ENCODE data around the gene STRN. TPM values are rescaled to one million over a fixed set of nuclear protein-coding genes. Genes with fewer than 3 reads are reported as not detected.
A peak's percentile ranks its signal among the peaks of the same experiment; 100 is the strongest.
"Not testable (repeated sequence)": the region's sequence is repeated elsewhere in the genome, so short reads cannot be mapped to it uniquely, and the experiment has no call there.

Gene STRN
- total RNA-seq, 1 experiment from 2014 or later = 26.1 TPM

- DNase-seq (ENCODE audit: low spot score) = no peak
Measured at GRCh38 chr2:36963106-36963505, 3.2 kb downstream of the STRN start.

DNA sequence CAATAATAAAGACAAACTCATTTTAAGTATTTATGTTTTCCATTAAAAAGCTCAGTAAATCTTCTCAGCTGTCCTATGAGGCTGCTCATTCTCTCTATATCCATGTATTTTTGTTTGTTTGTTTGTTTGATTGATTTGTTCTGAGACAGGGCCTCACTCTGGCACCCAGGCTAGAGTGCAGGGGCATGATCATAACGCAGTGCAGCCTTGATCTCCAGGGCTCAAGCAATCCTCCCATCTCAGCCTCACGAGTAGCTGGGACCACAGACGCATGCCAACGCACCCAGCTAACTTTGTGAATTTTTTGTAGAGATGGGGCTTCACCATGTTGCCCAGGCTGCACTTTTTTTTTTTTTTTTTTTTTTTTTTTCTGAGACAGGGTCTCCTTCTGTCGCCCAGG lies 5.6 kb downstream of the STRN start:
- no peak for DNase-seq (ENCODE audit: low spot score)

- DNase-seq (ENCODE audit: low spot score) = no peak
Measured at GRCh38 chr2:36960005-36960675, 6.2 kb downstream of the STRN start.

DNA sequence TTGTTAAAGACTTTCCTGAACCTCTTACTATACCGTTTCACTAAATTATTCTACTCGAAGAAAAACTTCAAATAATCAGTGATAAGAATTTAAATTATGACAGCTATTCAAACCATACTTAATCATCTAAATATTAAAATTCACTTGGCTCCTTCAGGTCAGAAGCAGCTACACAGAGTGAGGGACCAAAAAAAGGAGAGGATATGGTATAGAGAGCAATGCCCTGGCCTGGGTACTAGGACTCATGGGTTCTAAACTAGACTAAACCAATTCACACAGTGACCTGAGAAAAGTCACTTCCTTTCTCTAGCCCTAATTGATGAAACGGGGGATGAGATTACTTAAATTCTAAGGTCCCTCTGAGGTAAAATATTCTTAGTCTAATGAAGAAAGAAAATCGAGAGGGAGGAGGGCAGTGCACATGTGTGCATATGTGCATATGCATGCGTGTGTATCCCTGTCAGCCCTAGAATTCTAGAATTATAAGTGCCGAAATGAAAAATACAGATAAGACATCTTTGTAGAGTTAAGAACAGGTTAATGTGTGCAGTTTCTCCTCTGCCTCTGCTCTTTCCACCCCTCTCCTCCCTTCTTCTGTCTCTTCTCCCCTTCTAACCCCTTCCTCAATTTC lies 11.2 kb downstream of the STRN start:
- DNase-seq (ENCODE audit: low spot score) = no peak

- DNase-seq (ENCODE audit: low spot score) = no peak
Measured at GRCh38 chr2:36952748-36953197, 13.6 kb downstream of the STRN start.

- peak; percentile 32 for DNase-seq (ENCODE audit: low spot score)
Measured at GRCh38 chr2:36951574-36951973, 14.8 kb downstream of the STRN start.

- no peak for DNase-seq (ENCODE audit: low spot score)
Measured at GRCh38 chr2:36951027-36951518, 15.3 kb downstream of the STRN start.

DNA sequence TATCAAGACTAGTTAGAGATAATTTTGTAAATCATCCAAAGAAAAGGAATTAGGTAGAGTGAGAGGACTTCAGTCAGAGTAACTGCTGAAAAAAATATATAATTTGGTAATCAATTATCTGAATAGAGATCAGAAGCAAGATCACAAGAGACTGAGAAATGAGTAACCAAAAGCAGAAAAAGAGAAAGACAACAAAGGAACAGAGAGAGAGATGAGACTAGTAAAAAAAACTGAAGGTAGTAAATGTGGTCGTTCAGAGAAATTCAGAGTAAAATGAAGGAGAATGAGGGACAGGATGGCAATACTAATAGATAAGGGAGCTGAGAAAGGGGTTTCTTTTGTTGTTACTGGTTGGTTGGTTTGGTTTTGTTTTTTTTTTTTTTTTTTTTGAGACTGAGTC lies 16.5 kb downstream of the STRN start:
- no peak for DNase-seq (ENCODE audit: low spot score)

DNA sequence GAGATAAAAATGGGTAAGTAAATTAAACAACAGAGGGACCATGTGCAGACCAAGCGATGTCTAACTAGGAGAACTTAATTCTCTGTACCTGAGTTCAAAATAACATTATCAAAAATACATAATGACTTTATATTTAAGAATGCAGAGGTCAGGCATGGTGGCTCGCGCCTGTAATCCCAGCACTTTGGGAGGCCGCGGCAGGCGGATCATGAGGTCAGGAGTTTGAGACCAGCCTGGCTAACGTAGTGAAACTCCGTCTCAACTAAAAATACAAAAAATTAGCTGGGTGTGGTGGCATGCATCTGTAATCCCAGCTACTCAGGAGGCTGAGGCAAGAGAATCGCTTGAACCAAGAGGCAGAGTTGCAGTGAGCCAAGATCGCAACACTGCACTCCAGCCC lies 21.1 kb downstream of the STRN start:
- DNase-seq (ENCODE audit: low spot score) = not testable (repeated sequence)

- DNase-seq (ENCODE audit: low spot score) = no peak
Measured at GRCh38 chr2:36941867-36942266, 24.5 kb downstream of the STRN start.

DNA sequence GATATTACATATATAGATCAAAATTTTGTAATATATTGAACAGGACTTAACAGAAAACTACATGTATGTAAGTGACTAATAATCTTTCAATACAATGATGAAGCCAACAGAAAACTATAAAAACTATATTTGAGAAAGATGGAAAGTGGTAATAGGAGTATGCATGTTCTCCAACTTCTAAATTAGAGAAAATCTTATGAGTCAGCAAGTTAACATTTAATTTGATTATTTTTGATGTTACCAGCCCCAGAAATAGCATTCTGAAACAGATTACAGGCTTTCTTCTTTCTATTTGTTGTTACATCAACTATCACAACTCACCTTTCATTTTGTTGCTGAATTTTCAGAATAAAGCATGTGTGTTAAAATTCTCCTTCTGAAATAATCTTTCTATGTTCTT lies 29.8 kb downstream of the STRN start:
- not testable (repeated sequence) for DNase-seq (ENCODE audit: low spot score)

GRCh38 chr2:36931688-36932087 lies 34.6 kb downstream of the STRN start:
- not testable (repeated sequence) for DNase-seq (ENCODE audit: low spot score)

GRCh38 chr2:36930787-36931410 lies 35.4 kb downstream of the STRN start:
- DNase-seq (ENCODE audit: low spot score) = peak; percentile 70

GRCh38 chr2:36926175-36927132 lies 39.9 kb downstream of the STRN start:
- DNase-seq (ENCODE audit: low spot score) = not testable (repeated sequence)

DNA sequence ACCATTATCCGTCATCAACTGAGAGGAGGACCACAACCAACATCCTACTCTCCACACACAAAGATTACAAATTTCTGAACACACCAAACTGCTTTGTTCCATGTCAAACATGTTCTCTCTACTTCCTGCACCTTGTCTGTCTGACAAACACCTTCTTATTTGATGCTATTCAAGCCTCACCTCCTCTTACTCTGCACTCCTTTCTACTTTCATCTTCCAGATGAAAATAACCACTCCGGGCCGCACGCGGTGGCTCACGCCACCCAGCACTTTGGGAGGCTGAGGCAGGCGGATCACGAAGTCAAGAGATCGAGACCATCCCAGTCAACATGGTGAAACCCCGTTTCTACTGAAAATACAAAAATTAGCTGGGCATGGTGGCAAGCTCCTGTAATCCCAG lies 43.7 kb downstream of the STRN start:
- not testable (repeated sequence) for DNase-seq (ENCODE audit: low spot score)

DNA sequence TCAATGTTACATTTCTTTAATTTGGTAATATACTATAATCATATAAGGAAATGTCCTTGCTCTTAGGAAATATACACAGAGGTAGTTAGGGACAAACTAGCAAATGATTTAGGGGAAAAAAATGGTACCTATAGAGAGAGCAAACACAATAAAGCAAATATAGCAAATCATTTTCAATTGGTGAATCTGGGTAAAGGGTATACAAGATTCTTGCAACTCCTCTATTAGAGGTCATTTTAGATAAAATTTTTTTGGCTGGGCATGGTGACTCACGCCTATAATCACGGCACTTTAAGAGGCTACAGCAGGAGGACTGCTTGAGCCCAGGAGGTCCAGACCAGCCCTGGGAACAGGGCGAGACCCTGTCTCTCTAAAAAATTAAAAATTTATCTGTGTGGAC lies 44.4 kb downstream of the STRN start:
- DNase-seq (ENCODE audit: low spot score) = no peak

DNA sequence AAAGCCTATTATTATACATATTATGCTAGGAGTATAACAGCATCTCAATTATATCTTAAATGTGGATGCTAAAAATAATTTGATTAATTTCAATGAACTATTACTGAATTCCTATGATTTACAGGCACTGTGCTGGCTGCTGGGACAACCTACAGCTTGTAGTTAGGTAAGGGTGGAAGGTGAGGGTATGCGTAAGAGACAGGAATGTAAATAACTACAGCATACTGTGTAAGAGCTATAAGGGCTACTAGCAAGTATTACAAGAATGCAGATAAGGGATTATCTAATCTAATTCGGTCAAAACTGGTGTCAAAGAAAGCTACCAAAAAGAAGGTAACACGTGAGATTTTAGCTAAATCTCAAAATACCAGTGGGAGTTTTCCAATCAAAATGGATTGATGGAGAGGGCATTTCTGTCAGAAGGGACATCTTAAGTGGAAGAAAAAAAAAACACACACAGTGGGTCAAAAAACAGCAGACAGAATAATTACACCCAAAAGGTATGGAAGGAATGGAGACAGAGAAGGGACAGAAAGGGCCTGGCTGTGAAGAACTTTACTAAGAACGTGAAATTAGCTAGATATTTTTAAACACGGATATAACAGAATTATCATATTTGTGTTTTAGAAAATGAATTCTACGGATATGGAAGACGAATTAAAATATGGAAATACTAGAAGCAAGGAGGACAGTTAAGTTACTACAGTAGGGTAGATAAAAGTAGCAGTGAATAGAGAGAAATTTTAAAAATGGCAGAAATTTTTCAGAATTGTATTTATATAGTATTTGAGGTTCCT lies 47.1 kb downstream of the STRN start:
- DNase-seq (ENCODE audit: low spot score) = no peak

DNA sequence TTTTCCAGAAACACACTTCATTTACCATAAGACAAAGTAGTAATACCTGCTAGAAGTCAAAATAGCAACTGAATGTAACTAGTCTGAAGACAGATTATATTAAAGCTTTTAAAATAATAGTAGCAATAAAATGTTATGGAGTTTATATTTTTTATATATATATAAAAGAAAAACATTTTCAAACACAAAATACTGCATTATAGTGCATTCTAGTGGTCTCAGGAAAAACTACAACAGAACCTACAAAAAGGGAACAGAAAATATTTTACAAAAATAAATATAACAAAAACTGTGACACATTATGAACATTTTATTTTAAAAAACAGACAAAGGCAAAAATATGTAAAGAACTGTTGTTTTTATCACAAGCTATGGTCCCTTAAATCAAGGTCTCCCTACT lies 48.0 kb downstream of the STRN start:
- DNase-seq (ENCODE audit: low spot score) = no peak

DNA sequence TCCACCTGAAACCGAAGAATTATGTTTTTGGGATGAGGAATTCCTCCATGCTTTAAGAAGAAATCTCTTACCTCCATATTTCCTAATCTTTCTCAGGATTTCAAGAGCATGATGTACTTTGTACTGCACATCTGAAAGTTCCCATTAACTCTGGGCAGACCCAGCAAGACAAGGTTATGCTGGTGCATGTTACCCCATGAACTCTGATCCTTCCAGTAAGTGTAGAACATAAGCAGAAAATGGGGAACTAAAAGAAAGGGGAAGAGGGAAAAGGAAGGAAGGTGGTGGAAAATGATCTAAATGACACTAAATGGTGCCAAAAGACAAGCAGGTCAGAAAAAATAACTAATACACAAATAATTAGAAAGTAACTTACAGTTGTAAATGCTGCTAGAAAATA lies 50.7 kb downstream of the STRN start:
- DNase-seq (ENCODE audit: low spot score) = no peak

- DNase-seq (ENCODE audit: low spot score) = peak; percentile 26
Measured at GRCh38 chr2:36912695-36913094, 53.6 kb downstream of the STRN start.

DNA sequence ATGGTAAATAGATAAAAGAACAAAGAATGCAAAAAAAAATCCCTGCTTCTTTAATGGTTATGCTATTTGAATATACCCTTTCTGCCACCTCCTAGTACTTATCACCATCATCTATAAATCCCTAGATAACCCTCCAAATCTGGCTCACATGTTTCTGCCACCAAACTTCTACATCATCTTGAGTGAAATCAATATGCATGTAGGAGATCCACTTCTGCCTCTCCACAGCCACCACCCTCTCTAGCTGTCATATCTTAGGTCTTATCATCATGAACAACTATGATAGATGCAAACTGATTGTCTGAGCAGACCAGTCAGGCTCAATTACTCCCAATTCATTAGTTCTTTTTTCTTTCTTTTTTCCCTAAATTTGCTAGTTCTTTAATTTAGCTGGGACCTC lies 55.3 kb downstream of the STRN start:
- DNase-seq (ENCODE audit: low spot score) = no peak
